Glomerular visceral epithelial cell (primary cell): ENCODE results near the gene TRAPPC3L.
A peak's percentile ranks its signal among the peaks of the same experiment; 100 is the strongest.
"Not testable (repeated sequence)": the region's sequence is repeated elsewhere in the genome, so short reads cannot be mapped to it uniquely, and the experiment has no call there.

Experiments
- DNase-seq: peaks from one replicate; pipeline ENCODE4 v3.0.0-alpha.2; 2016; ENCODE audit errors: extremely low spot score

Gene TRAPPC3L

GRCh38 chr6:116513224-116513875, 32.1 kb downstream of the TRAPPC3L start:
- no peak for DNase-seq

GRCh38 chr6:116512734-116513133, 32.8 kb downstream of the TRAPPC3L start:
- DNase-seq = no peak

GRCh38 chr6:116512111-116512559, 33.3 kb downstream of the TRAPPC3L start:
- DNase-seq = no peak

GRCh38 chr6:116511424-116512110, 33.9 kb downstream of the TRAPPC3L start, which contains the start of gene CALHM5:
Gene CALHM5, plus strand, starts transcription at chr6:116511639. Its CDS starts 58 bp downstream, at chr6:116511697.
- DNase-seq = peak; percentile 47

- DNase-seq = no peak
Observed at GRCh38 chr6:116508527-116508926, 37.0 kb downstream of the TRAPPC3L start.

- DNase-seq = no peak
Observed at GRCh38 chr6:116507324-116507723, 38.2 kb downstream of the TRAPPC3L start.

- DNase-seq = peak; percentile 15
Observed at GRCh38 chr6:116500969-116501433, 44.5 kb downstream of the TRAPPC3L start.

- DNase-seq = no peak
Observed at GRCh38 chr6:116497113-116497676, 48.3 kb downstream of the TRAPPC3L start.

- not testable (repeated sequence) for DNase-seq
Observed at GRCh38 chr6:116495161-116495560, 50.3 kb downstream of the TRAPPC3L start.

GRCh38 chr6:116492331-116493067, 53.0 kb downstream of the TRAPPC3L start:
- DNase-seq = no peak

GRCh38 chr6:116491610-116492330, 53.7 kb downstream of the TRAPPC3L start:
- no peak for DNase-seq

GRCh38 chr6:116485559-116486184, 59.8 kb downstream of the TRAPPC3L start:
- no peak for DNase-seq

- DNase-seq = no peak
Observed at GRCh38 chr6:116483616-116484015, 61.9 kb downstream of the TRAPPC3L start.

- no peak for DNase-seq
Observed at GRCh38 chr6:116482780-116483179, 62.7 kb downstream of the TRAPPC3L start.

GRCh38 chr6:116476002-116476678, 69.3 kb downstream of the TRAPPC3L start:
- peak; percentile 24 for DNase-seq

GRCh38 chr6:116475141-116475540, 70.3 kb downstream of the TRAPPC3L start:
- DNase-seq = no peak

- no peak for DNase-seq
Observed at GRCh38 chr6:116472706-116473105, 72.8 kb downstream of the TRAPPC3L start.

GRCh38 chr6:116471531-116471930, 74.0 kb downstream of the TRAPPC3L start:
- DNase-seq = no peak

- DNase-seq = no peak
Observed at GRCh38 chr6:116468293-116468692, 77.2 kb downstream of the TRAPPC3L start.

- no peak for DNase-seq
Observed at GRCh38 chr6:116467514-116467913, 78.0 kb downstream of the TRAPPC3L start.
